Measurements from ENCODE around the gene ZNF112. TPM values are rescaled to one million over a fixed set of nuclear protein-coding genes. Genes with fewer than 3 reads are reported as not detected.

Gene ZNF112
- total RNA-seq, 1 experiment from 2014 or later = 3.3 TPM

DNA sequence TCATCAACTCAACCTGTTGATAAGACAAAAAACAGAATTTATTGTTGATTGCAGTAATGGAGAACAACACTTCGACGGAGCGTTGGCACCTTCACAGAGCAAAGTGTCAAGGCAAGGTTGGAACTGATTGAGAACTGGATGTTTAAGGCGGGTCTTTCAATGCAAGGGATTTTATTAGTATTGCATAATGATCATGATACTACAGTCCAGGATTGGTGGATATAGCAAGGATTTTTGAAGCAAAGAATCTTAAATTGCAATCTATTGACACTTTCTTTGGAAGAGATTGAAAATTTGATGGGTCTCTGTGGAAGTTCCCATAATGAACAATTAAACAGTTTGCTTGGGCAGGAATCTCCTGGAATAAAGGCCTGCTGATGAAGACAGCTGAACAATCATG, 51.0 kb downstream of the ZNF112 start:
- Mint-ChIP-seq H3K4me3 (peak overlapping the region; percentile 82 to 89; a peak in 4 of 5 replicates), H3K36me3 (ENCODE audit: insufficient read depth in 1 of 3, low read depth in 3 of 3) (peaks cover 5 to 7% (median 6%) of the 10 kb centered on the region in 3 experiments; a peak in 6 of 7 replicates), H3K27me3 (ENCODE audit: low read depth) (peaks cover 7% of the 10 kb centered on the region), H3K9me3 (peaks cover 28 to 31% of the 10 kb centered on the region in 2 experiments), H3K4me1 (peaks cover 0 to 11% of the 10 kb centered on the region in 2 experiments; a peak in 3 of 4 replicates), H3K27ac (no peak overlapping the region)
- H2BK12ac ChIP-seq (ENCODE audit: insufficient read length, low read depth, low read length) = no peak overlapping the region
- no peak overlapping the region for H3K9ac ChIP-seq (ENCODE audit: extremely low read depth, insufficient read length, low read length)
- H3K4me2 ChIP-seq (ENCODE audit: insufficient read depth, insufficient read length, low read length) = peak overlapping the region; percentile 80
- no peak overlapping the region for H3K18ac ChIP-seq (ENCODE audit: insufficient read length, low read depth, low read length)
- no peaks in the 10 kb centered on the region for H4K20me1 ChIP-seq (ENCODE audit: control insufficient read depth, insufficient read depth, insufficient read length)
- H2BK120ac ChIP-seq (ENCODE audit: low read depth, low read length, poor library complexity, severe bottlenecking) = no peak overlapping the region
- TF ChIP-seq, protein P1, sequence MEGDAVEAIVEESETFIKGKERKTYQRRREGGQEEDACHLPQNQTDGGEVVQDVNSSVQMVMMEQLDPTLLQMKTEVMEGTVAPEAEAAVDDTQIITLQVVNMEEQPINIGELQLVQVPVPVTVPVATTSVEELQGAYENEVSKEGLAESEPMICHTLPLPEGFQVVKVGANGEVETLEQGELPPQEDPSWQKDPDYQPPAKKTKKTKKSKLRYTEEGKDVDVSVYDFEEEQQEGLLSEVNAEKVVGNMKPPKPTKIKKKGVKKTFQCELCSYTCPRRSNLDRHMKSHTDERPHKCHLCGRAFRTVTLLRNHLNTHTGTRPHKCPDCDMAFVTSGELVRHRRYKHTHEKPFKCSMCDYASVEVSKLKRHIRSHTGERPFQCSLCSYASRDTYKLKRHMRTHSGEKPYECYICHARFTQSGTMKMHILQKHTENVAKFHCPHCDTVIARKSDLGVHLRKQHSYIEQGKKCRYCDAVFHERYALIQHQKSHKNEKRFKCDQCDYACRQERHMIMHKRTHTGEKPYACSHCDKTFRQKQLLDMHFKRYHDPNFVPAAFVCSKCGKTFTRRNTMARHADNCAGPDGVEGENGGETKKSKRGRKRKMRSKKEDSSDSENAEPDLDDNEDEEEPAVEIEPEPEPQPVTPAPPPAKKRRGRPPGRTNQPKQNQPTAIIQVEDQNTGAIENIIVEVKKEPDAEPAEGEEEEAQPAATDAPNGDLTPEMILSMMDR (conservative IDR thresholded peaks at IDR 0.05) = no peak
- WGBS (ENCODE audit: extremely low coverage, insufficient read length, low lambda C conversion rate) = no CpG with 5 or more reads among the region's 4 CpGs
- no peak overlapping the region for H3K4ac ChIP-seq (ENCODE audit: low read depth, low read length)
- H3K14ac ChIP-seq (ENCODE audit: insufficient read depth, low read length) = no peak overlapping the region
- H4K5ac ChIP-seq (ENCODE audit: insufficient read length, low read depth, low read length) = no peak overlapping the region
- no peaks in the 10 kb centered on the region for H3K27me3 ChIP-seq (ENCODE audit: insufficient read depth, low read length)
- H3T11ph ChIP-seq (ENCODE audit: low read length) = no peak overlapping the region
- H3K56ac ChIP-seq (ENCODE audit: insufficient read length, low read depth, low read length) = no peak overlapping the region
- DNase-seq = no peak
- H3K9me3 ChIP-seq (ENCODE audit: control insufficient read depth, low read depth, low read length) = no peaks in the 10 kb centered on the region
- H2BK5ac ChIP-seq (ENCODE audit: insufficient read length, low read length) = no peak overlapping the region
- no peak overlapping the region for H2BK15ac ChIP-seq (ENCODE audit: low read depth, low read length)
- H3K4me1 ChIP-seq (ENCODE audit: insufficient read depth, low read length) = no peaks in the 10 kb centered on the region
- peaks cover 3% of the 10 kb centered on the region for H3K23me2 ChIP-seq (ENCODE audit: insufficient read length, low read depth, low read length, poor library complexity, severe bottlenecking)
- no peak overlapping the region for H4K91ac ChIP-seq (ENCODE audit: insufficient read length, low read depth, low read length)
- H2AFZ ChIP-seq (ENCODE audit: low read length) = peak overlapping the region; percentile 98
- no peak overlapping the region for H3K27ac ChIP-seq (ENCODE audit: insufficient read length, low read depth, low read length)
- H3K79me1 ChIP-seq (ENCODE audit: insufficient read depth, low read depth, low read length, poor library complexity, severe bottlenecking) = no peaks in the 10 kb centered on the region
- no peak overlapping the region for H2AK5ac ChIP-seq (ENCODE audit: insufficient read length, low read length)
- no peak overlapping the region for H4K8ac ChIP-seq (replicated peaks; ENCODE audit: insufficient read length, low read depth, low read length)
- no peaks in the 10 kb centered on the region for H3K79me2 ChIP-seq (ENCODE audit: insufficient read depth, low read length)
- no peak overlapping the region for H3K23ac ChIP-seq (ENCODE audit: insufficient read length, low read depth, low read length)
- H2BK20ac ChIP-seq (ENCODE audit: low read depth, low read length, poor library complexity, severe bottlenecking) = no peak overlapping the region
